ENCODE data around the gene TMPRSS6.

The TMPRSS6 gene

DNA sequence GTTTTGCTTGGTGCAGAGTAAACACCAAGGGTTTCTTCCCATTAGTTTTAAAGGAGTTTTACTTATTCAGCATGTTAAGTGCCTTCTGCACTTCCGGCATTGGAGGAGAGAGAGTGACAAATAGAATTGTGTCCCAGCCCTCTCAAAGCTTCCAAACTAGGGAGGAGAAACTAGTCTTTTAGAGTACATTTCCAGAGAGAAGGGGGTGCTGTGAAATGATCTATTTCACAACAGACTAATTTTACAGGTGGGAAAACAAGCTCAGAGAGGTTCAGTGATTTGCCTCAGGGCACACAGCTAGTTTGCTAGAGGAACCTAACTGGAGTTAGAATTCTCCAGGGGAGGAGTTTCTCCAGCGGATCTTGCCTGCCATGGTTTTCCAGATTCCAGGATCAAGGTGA, 77.4 kb downstream of the TMPRSS6 start:
- TF ChIP-seq, protein P1, sequence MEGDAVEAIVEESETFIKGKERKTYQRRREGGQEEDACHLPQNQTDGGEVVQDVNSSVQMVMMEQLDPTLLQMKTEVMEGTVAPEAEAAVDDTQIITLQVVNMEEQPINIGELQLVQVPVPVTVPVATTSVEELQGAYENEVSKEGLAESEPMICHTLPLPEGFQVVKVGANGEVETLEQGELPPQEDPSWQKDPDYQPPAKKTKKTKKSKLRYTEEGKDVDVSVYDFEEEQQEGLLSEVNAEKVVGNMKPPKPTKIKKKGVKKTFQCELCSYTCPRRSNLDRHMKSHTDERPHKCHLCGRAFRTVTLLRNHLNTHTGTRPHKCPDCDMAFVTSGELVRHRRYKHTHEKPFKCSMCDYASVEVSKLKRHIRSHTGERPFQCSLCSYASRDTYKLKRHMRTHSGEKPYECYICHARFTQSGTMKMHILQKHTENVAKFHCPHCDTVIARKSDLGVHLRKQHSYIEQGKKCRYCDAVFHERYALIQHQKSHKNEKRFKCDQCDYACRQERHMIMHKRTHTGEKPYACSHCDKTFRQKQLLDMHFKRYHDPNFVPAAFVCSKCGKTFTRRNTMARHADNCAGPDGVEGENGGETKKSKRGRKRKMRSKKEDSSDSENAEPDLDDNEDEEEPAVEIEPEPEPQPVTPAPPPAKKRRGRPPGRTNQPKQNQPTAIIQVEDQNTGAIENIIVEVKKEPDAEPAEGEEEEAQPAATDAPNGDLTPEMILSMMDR (IDR thresholded peaks at IDR 0.05; ENCODE audit: low read depth, low read length, missing control alignments) = no peak
- no peak for DNase-seq (ENCODE audit: extremely low read depth, low read depth)
- H3K4me3 ChIP-seq (replicated peaks; ENCODE audit: low read depth, low read length) = no peak overlapping the region

DNA sequence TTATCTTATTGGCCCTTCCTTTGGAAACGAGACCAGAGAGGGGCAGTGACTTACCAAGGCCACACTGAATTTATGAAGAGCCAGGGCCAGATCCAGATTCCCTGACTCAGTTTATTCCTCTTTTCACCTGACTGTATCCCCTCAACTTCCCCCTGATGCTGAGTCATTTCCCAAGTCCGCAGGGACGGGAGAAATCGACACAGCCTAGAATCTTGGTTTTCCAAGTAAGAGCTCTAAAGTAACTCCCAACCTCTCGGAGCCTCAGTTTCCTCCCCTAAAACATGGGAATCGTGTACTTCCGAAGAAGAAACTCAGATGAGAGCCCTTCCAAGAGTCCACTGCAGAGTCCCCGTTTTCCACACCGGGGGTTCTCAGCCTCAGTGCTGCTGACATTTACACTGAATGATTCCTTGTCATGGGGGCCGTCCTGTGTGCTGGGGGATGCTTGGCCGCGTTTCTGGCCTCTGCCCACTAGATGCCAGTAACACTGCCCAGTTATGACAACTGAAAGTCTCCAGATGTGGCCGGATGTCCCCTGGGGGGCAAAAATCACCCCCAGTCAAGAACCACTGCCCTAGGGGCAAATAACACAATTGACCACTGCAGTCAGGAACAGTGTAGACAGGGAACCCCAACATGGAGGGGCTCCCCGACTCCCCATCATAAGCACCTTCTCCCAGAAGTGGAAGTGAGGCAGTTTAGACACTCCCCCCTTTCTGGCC, 78.8 kb downstream of the TMPRSS6 start:
- H3K4me3 ChIP-seq (replicated peaks; ENCODE audit: low read depth, low read length) = no peak overlapping the region
- TF ChIP-seq, protein P1 (IDR thresholded peaks at IDR 0.05; ENCODE audit: low read depth, low read length, missing control alignments) = no peak
- no peak for DNase-seq (ENCODE audit: extremely low read depth, low read depth)

DNA sequence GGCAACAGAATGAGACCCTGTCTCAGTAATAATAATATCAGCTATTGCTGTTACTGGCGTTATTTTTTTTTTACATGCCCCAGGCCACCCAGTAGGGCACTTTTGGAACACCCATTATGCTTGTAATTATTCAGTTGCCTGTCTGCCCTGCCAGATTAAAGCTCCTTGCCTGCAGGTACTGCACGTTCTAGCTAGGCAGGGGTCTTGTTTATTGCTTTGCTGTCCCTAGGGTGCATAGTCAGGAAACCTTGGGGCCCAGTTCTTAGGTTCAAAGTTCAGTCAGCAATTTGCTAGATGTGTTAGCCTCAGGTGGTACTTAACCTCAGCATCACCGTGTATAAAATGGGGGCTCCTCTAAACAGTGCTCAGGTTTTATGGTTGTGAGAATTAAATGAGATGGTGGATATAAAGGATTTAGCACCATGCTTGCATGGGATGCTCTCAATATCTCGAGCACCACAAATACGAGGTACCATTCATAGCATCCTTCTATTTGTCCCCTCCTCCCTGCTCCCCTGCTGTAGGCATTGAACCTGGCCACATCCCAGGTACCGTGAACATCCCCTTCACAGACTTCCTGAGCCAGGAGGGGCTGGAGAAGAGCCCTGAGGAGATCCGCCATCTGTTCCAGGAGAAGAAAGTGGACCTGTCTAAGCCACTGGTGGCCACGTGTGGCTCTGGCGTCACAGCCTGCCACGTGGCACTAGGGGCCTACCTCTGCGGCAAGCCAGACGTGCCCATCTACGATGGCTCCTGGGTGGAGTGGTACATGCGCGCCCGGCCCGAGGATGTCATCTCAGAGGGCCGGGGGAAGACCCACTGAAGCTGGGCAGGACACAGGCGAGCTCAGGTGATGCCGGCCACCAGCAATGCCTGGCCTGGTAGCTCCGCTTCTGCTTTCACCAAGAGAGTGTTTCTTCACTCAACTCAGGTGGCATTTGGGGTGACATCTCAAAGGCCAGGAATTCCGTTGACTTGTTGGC, 80.5 kb downstream of the TMPRSS6 start:
- H3K4me3 ChIP-seq (replicated peaks; ENCODE audit: low read depth, low read length) = no peak overlapping the region
- DNase-seq (ENCODE audit: extremely low read depth, low read depth) = no peak
- TF ChIP-seq, protein P1 (IDR thresholded peaks at IDR 0.05; ENCODE audit: low read depth, low read length, missing control alignments) = no peak

DNA sequence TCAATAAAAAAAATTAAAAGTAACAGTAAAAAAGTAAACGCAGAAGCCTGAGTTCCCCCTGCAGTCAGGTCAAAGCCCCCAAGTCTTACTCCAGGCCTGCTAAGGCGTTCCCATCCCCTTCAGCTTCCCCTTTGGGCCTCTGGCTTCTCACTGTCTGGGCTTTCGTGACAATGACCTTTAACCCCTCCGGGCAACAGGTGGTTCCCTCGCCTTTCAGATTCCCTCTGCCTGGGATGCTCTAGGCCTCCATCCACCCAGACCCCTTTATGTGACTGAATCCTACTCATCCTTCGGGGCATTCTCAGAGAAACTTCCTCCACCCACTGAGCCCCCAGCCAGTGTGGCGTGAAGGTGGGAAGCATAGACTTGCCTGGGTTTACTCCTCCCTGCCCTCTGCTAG, 82.0 kb downstream of the TMPRSS6 start:
- TF ChIP-seq, protein P1 (IDR thresholded peaks at IDR 0.05; ENCODE audit: low read depth, low read length, missing control alignments) = no peak
- DNase-seq (ENCODE audit: extremely low read depth, low read depth) = no peak
- H3K4me3 ChIP-seq (replicated peaks; ENCODE audit: low read depth, low read length) = no peak overlapping the region

DNA sequence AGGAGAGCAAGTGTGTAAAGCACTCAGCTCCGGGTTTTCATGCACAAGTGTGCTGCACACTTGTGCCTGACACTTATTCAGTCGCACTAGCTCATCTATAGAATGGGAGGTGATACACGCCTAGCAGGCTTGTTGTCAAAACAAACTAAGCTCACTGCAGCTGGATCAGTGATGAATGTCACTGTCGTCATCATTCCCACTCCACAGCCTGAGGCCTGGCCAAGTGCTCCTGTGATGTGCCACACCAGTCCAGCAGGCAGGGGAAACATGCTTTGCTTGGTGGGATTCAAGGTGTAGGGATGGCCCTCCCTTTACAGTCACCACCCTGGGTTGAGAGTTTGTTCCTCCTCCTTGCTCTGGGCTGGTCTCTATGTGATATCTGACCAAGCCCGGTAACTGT, 83.2 kb downstream of the TMPRSS6 start:
- no peak overlapping the region for H3K4me3 ChIP-seq (replicated peaks; ENCODE audit: low read depth, low read length)
- DNase-seq (ENCODE audit: extremely low read depth, low read depth) = no peak
- TF ChIP-seq, protein P1 (IDR thresholded peaks at IDR 0.05; ENCODE audit: low read depth, low read length, missing control alignments) = no peak

DNA sequence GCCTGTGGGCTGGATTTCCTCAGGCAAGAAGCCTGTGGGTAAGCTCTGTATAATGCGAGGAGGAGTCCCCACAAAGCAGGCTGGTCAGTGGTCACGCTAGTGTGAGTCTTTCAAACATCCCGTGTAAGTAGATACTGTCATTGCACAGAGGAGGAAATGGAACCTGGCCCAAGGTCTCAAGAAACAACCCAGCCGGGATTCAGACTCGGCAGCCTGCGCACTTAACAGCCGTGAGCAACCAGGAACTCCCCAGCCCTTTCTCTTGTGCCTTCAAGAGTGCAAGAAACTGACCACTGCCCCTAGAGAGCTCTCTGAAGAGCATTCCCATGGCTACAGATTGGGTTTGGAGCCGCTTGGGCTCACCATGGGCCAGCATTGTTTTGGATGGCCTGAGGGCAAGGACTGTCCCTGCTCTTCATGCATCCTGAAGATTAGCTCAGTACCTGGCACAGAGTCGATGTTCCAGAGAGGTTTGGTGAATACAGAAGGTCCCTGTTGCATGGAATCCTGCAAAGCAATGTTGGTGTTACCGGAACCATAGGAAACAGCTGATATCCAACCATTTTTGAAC, 83.9 kb downstream of the TMPRSS6 start:
- TF ChIP-seq, protein P1 (IDR thresholded peaks at IDR 0.05; ENCODE audit: low read depth, low read length, missing control alignments) = no peak
- H3K4me3 ChIP-seq (replicated peaks; ENCODE audit: low read depth, low read length) = no peak overlapping the region
- no peak for DNase-seq (ENCODE audit: extremely low read depth, low read depth)
